PC-3 (cell line): ENCODE results near the gene SLC25A6. TPM values are rescaled to one million over a fixed set of nuclear protein-coding genes. Genes with fewer than 3 reads are reported as not detected.

Source experiments
- ATAC-seq: fragments of 200-7000 bp; cut with Tn5 transposase; 2 replicates; pipeline ENCODE4 v1.9.1; 2020; ENCODE audit warnings: mild to moderate bottlenecking, moderate library complexity
- BruUV-seq: library from RNA; stranded (reverse); fragments of 400-500 nt; replicated peaks from 2 replicates; lab custom pipeline; 2021; lab: Mats Ljungman, UMichigan
- CTCF ChIA-PET: fragments of 300-600 bp; sonication (Branson Sonifier 250); formaldehyde crosslinking; loops from one replicate; lab custom pipeline; 2022; ENCODE audit warnings: antibody characterized with exemption; lab: Charles Lee
- POLR2A ChIA-PET: fragments of 300-600 bp; sonication (Branson Sonifier 250); formaldehyde crosslinking; loops from one replicate; lab custom pipeline; 2022; ENCODE audit warnings: antibody characterized with exemption; ENCODE audit not compliant: unreplicated experiment; lab: Charles Lee
- DNase-seq: peaks from one replicate; pipeline ENCODE4 v3.0.0-alpha.2; 2015
- H2AFZ ChIP-seq: fragments of 300-600 bp; sonication (generic); 2 replicates; pipeline ENCODE4 v1.6.0; 2016; ENCODE audit warnings: antibody characterized with exemption, low read length
- H3F3A ChIP-seq: fragments of 300-600 bp; sonication (generic); one replicate; pipeline ENCODE4 v1.6.0; 2017; ENCODE audit warnings: antibody characterized with exemption, low read length, control low read depth, mild to moderate bottlenecking; ENCODE audit not compliant: unreplicated experiment
- H3K27ac ChIP-seq: fragments of 300-600 bp; sonication (generic); 2 replicates; pipeline ENCODE4 v1.5.1; 2016; ENCODE audit warnings: mild to moderate bottlenecking, low read length
- H3K27me3 ChIP-seq: fragments of 300-600 bp; sonication (generic); 2 replicates; pipeline ENCODE4 v1.6.1; 2016; ENCODE audit warnings: low read length, mixed read lengths
- H3K36me3 ChIP-seq: fragments of 300-600 bp; sonication (generic); 2 replicates; pipeline ENCODE4 v1.6.1; 2016; ENCODE audit warnings: low read depth, mixed run types, low read length, mixed read lengths
- H3K4me1 ChIP-seq: fragments of 300-600 bp; sonication (generic); 2 replicates; pipeline ENCODE4 v1.5.1; 2016; ENCODE audit warnings: low read length; ENCODE audit not compliant: insufficient read depth
- H3K4me2 ChIP-seq: fragments of 300-600 bp; sonication (generic); 2 replicates; pipeline ENCODE4 v1.6.0; 2016; ENCODE audit warnings: low read length
- H3K4me3 ChIP-seq: fragments of 300-600 bp; sonication (generic); 2 replicates; pipeline ENCODE4 v1.5.1; 2016; ENCODE audit warnings: mild to moderate bottlenecking, low read length, mixed read lengths
- H3K79me2 ChIP-seq: fragments of 300-600 bp; sonication (generic); 2 replicates; pipeline ENCODE4 v1.6.1; 2017; ENCODE audit warnings: low read length, mixed read lengths
- H3K9ac ChIP-seq: fragments of 300-600 bp; sonication (generic); 2 replicates; pipeline ENCODE4 v1.6.0; 2016; ENCODE audit warnings: mild to moderate bottlenecking, low read length
- H3K9me2 ChIP-seq: fragments of 300-600 bp; sonication (generic); replicated peaks from 2 replicates; pipeline ENCODE4 v1.6.1; 2016; ENCODE audit warnings: mixed run types, low read length, mixed read lengths
- H3K9me3 ChIP-seq: fragments of 300-600 bp; sonication (generic); 2 replicates; pipeline ENCODE4 v1.6.1; 2016; ENCODE audit warnings: low read length, mixed read lengths
- H4K20me1 ChIP-seq: fragments of 300-600 bp; sonication (generic); 2 replicates; pipeline ENCODE4 v1.6.1; 2016; ENCODE audit warnings: low read length, mixed read lengths
- EZH2 ChIP-seq: fragments of 300-600 bp; sonication (generic); IDR thresholded peaks from one replicate; pipeline ENCODE4 v1.6.1; 2017; ENCODE audit warnings: antibody characterized with exemption, mild to moderate bottlenecking, low read length; ENCODE audit not compliant: unreplicated experiment
- EZH2phosphoT487 ChIP-seq: fragments of 300-600 bp; sonication (generic); IDR thresholded peaks from 2 replicates; pipeline ENCODE4 v1.6.1; 2018; ENCODE audit warnings: mild to moderate bottlenecking, antibody characterized with exemption, low read length, borderline replicate concordance
- intact Hi-C: fragments of 100-400 bp; cut with micrococcal nuclease; formaldehyde crosslinking; loops from 2 replicates; pipeline ENCODE4 v1.9.0; 2023
- total RNA-seq: library from RNA; depleted of rRNA; stranded (reverse); fragments of >200 nt; gene quantifications from 2 replicates; pipeline ENCODE4 v1.2.3, GENCODE V29; 2014
- TF ChIP-seq, protein P1 (sequence below): fragments of 300-600 bp; sonication (generic); conservative IDR thresholded peaks from 2 replicates; pipeline ENCODE4 v1.5.1; 2017; ENCODE audit warnings: antibody characterized with exemption, low read depth, mild to moderate bottlenecking, low read length

The SLC25A6 gene
- total RNA-seq, 1 experiment from 2014 or later, result 178 TPM

DNA sequence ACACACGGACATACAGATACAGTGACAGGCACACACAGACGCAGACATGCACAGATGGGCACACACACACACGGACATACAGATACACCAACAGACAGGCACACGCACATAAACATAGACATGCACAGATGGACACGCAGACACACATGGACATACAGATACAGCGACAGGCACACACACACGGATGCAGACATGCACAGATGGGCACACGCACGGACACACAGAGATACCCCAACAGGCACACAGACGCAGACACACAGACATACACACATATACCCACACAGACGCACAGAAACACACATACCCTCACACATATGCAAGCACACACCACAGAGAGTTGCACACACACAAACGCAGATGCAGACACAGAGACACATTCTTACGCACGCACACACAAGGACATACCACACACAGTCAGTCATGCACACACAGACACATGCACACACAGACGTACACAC, 24.4 kb upstream of the SLC25A6 start:
- H3K36me3 ChIP-seq, result 0 out of 2 replicates have a peak, but pooled peaks cover under 1% of the 10 kb centered on the region
- H3K4me3 ChIP-seq, result no peak overlapping the region
- ChIA-PET CTCF (no interaction called here), POLR2A (no interaction called here)
- TF ChIP-seq, protein P1, sequence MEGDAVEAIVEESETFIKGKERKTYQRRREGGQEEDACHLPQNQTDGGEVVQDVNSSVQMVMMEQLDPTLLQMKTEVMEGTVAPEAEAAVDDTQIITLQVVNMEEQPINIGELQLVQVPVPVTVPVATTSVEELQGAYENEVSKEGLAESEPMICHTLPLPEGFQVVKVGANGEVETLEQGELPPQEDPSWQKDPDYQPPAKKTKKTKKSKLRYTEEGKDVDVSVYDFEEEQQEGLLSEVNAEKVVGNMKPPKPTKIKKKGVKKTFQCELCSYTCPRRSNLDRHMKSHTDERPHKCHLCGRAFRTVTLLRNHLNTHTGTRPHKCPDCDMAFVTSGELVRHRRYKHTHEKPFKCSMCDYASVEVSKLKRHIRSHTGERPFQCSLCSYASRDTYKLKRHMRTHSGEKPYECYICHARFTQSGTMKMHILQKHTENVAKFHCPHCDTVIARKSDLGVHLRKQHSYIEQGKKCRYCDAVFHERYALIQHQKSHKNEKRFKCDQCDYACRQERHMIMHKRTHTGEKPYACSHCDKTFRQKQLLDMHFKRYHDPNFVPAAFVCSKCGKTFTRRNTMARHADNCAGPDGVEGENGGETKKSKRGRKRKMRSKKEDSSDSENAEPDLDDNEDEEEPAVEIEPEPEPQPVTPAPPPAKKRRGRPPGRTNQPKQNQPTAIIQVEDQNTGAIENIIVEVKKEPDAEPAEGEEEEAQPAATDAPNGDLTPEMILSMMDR, result no peak
- TF ChIP-seq EZH2phosphoT487 (no peak), EZH2 (no peak)
- no peak overlapping the region for H2AFZ ChIP-seq
- no peaks in the 10 kb centered on the region for H4K20me1 ChIP-seq
- intact Hi-C loops, result no loop called here
- no peaks in the 10 kb centered on the region for H3F3A ChIP-seq
- no TSS peak for BruUV-seq
- peaks cover 8% of the 10 kb centered on the region; the same call in 1 of the 2 replicates for H3K4me1 ChIP-seq
- no peaks in the 10 kb centered on the region for H3K27me3 ChIP-seq
- no peaks in the 10 kb centered on the region for H3K79me2 ChIP-seq
- DNase-seq (no peak), ATAC-seq (no peak)
- H3K9ac ChIP-seq, result no peak overlapping the region
- no peaks in the 10 kb centered on the region for H3K9me3 ChIP-seq
- H3K27ac ChIP-seq, result no peak overlapping the region
- no peak overlapping the region for H3K4me2 ChIP-seq
- no peaks in the 10 kb centered on the region for H3K9me2 ChIP-seq

GRCh38 chrX:1412551-1413161, 20.7 kb upstream of the SLC25A6 start:
- H3K9me2 ChIP-seq, result no peaks in the 10 kb centered on the region
- H2AFZ ChIP-seq, result no peak overlapping the region
- no TSS peak for BruUV-seq
- ATAC-seq, result no peak
- H3K9me3 ChIP-seq, result no peaks in the 10 kb centered on the region
- no peak for DNase-seq
- H3K27ac ChIP-seq, result no peak overlapping the region
- no peaks in the 10 kb centered on the region for H3K36me3 ChIP-seq
- H3K9ac ChIP-seq, result no peak overlapping the region
- no peaks in the 10 kb centered on the region for H3K27me3 ChIP-seq
- H3F3A ChIP-seq, result no peaks in the 10 kb centered on the region
- no peaks in the 10 kb centered on the region for H3K4me1 ChIP-seq
- CTCF ChIA-PET, result no interaction called here
- no peak for TF ChIP-seq EZH2
- TF ChIP-seq, protein P1, result no peak
- H4K20me1 ChIP-seq, result no peaks in the 10 kb centered on the region
- H3K79me2 ChIP-seq, result no peaks in the 10 kb centered on the region
- H3K4me2 ChIP-seq, result no peak overlapping the region
- no peak overlapping the region for H3K4me3 ChIP-seq
- intact Hi-C loops, result no loop called here
- POLR2A ChIA-PET, result no interaction called here

- intact Hi-C loops, result no loop called here
- H2AFZ ChIP-seq, result no peak overlapping the region
- POLR2A ChIA-PET, result no interaction called here
- H3K4me2 ChIP-seq, result no peak overlapping the region
- no peaks in the 10 kb centered on the region for H3K9me2 ChIP-seq
- ATAC-seq (no peak), DNase-seq (no peak)
- H4K20me1 ChIP-seq, result no peaks in the 10 kb centered on the region
- no peak overlapping the region for H3K9ac ChIP-seq
- peaks cover 11% of the 10 kb centered on the region for H3K36me3 ChIP-seq
- H3K4me1 ChIP-seq, result no peaks in the 10 kb centered on the region
- no peaks in the 10 kb centered on the region for H3K79me2 ChIP-seq
- TF ChIP-seq EZH2 (no peak), EZH2phosphoT487 (no peak)
- TF ChIP-seq, protein P1, result no peak
- no peak overlapping the region for H3K27ac ChIP-seq
- no TSS peak for BruUV-seq
- H3F3A ChIP-seq, result no peaks in the 10 kb centered on the region
- CTCF ChIA-PET, result no interaction called here
- H3K4me3 ChIP-seq, result no peak overlapping the region
- no peaks in the 10 kb centered on the region for H3K27me3 ChIP-seq
- no peaks in the 10 kb centered on the region for H3K9me3 ChIP-seq
These were observed 19.4 kb upstream of the SLC25A6 start for GRCh38 chrX:1411326-1411725.
